ENCODE measurements around the gene FLRT1. TPM values are rescaled to one million over a fixed set of nuclear protein-coding genes. Genes with fewer than 3 reads are reported as not detected.

The FLRT1 gene
- total RNA-seq, 4 donors from 2014 or later, result 0.06 to 0.19 (median 0.08) TPM; not detected in 1

- H3K9me3 ChIP-seq, result no peaks in the 10 kb centered on the region
- H3K36me3 ChIP-seq, result no peaks in the 10 kb centered on the region
- H3K27me3 ChIP-seq, result no peaks in the 10 kb centered on the region
- peaks cover 0 to 7% (median 0%) of the 10 kb centered on the region in 3 donors for H3K4me1 ChIP-seq
- intact Hi-C loops (cut with DNase I), result no loop called here
- TF ChIP-seq CTCF (IDR thresholded peaks at IDR 0.05) (no peak), POLR2A (IDR thresholded peaks at IDR 0.05) (no peak)
- no CpG with 5 or more reads among the region's 11 CpGs for WGBS, 2 donors
- H3K27ac ChIP-seq, result no peak overlapping the region
- no peak for DNase-seq
- H3K4me3 ChIP-seq, result no peak overlapping the region
These were observed 42.6 kb downstream of the FLRT1 start for GRCh38 chr11:64078284-64078683.

- TF ChIP-seq POLR2A (IDR thresholded peaks at IDR 0.05) (no peak), CTCF (IDR thresholded peaks at IDR 0.05) (no peak)
- intact Hi-C loops (cut with DNase I), result no loop called here
- Histone ChIP-seq H3K27ac (no peak overlapping the region), H3K27me3 (no peaks in the 10 kb centered on the region), H3K4me3 (no peak overlapping the region), H3K4me1 (peaks cover 0 to 7% (median 0%) of the 10 kb centered on the region in 3 donors), H3K9me3 (no peaks in the 10 kb centered on the region), H3K36me3 (no peaks in the 10 kb centered on the region)
- WGBS, 2 donors, result 73 to 90% methylated on average over 11 to 13 of the region's 13 CpGs
- DNase-seq, result no peak
These were observed 43.2 kb downstream of the FLRT1 start for GRCh38 chr11:64078905-64079304.

- no peak overlapping the region for H3K4me3 ChIP-seq
- no peaks in the 10 kb centered on the region for H3K27me3 ChIP-seq
- no peaks in the 10 kb centered on the region for H3K4me1 ChIP-seq
- TF ChIP-seq CTCF (IDR thresholded peaks at IDR 0.05) (no peak), POLR2A (IDR thresholded peaks at IDR 0.05) (no peak)
- DNase-seq, result no peak
- no peak overlapping the region for H3K27ac ChIP-seq
- intact Hi-C loops (cut with DNase I), result no loop called here
- 81 to 95% methylated on average over 10 of the region's 10 CpGs for WGBS, 2 donors
- no peaks in the 10 kb centered on the region for H3K9me3 ChIP-seq
- no peaks in the 10 kb centered on the region for H3K36me3 ChIP-seq
These were observed 44.7 kb downstream of the FLRT1 start for GRCh38 chr11:64080390-64080789.

- DNase-seq, result no peak
- intact Hi-C loops (cut with DNase I), result no loop called here
- no peak overlapping the region for H3K27ac ChIP-seq
- no peak for TF ChIP-seq CTCF (IDR thresholded peaks at IDR 0.05)
- TF ChIP-seq POLR2A (IDR thresholded peaks at IDR 0.05), result no peak
- H3K27me3 ChIP-seq, result no peaks in the 10 kb centered on the region
- H3K9me3 ChIP-seq, result no peaks in the 10 kb centered on the region
- H3K4me1 ChIP-seq, result peaks cover 0 to 8% (median 0%) of the 10 kb centered on the region in 3 donors
- WGBS, 2 donors, result 79 to 84% methylated on average over 8 to 9 of the region's 27 CpGs
- H3K4me3 ChIP-seq, result no peak overlapping the region
- no peaks in the 10 kb centered on the region for H3K36me3 ChIP-seq
These were observed 46.2 kb downstream of the FLRT1 start for GRCh38 chr11:64081745-64082442.

- H3K36me3 ChIP-seq, result no peaks in the 10 kb centered on the region
- no peaks in the 10 kb centered on the region for H3K27me3 ChIP-seq
- H3K4me1 ChIP-seq, result peaks cover 0 to 16% (median 0%) of the 10 kb centered on the region in 3 donors
- 74 to 82% methylated on average over 7 to 15 of the region's 28 CpGs for WGBS, 2 donors
- H3K9me3 ChIP-seq, result no peaks in the 10 kb centered on the region
- no peak overlapping the region for H3K4me3 ChIP-seq
- no peak for DNase-seq
- TF ChIP-seq CTCF (IDR thresholded peaks at IDR 0.05), result no peak
- no peak for TF ChIP-seq POLR2A (IDR thresholded peaks at IDR 0.05)
- intact Hi-C loops (cut with DNase I), result no loop called here
- no peak overlapping the region for H3K27ac ChIP-seq
These were observed 47.8 kb downstream of the FLRT1 start for GRCh38 chr11:64083398-64084080.
